PC-9 (cell line): Measurements from ENCODE around the gene NR6A1. TPM values are rescaled to one million over a fixed set of nuclear protein-coding genes. Genes with fewer than 3 reads are reported as not detected.

ENCODE experiments used
- BruUV-seq: library from RNA; stranded (reverse); fragments of 400-500 nt; replicated peaks from 2 replicates; lab custom pipeline; 2021; lab: Mats Ljungman, UMichigan
- CTCF ChIA-PET: fragments of 300-600 bp; sonication (Branson Sonifier 250); formaldehyde crosslinking; loops from one replicate; lab custom pipeline; 2022; ENCODE audit warnings: antibody characterized with exemption; lab: Charles Lee
- POLR2A ChIA-PET: fragments of 300-600 bp; sonication (Branson Sonifier 250); formaldehyde crosslinking; loops from one replicate; lab custom pipeline; 2022; ENCODE audit warnings: antibody characterized with exemption; ENCODE audit not compliant: unreplicated experiment; lab: Charles Lee
- DNase-seq, 2 experiments: peaks; one replicate each; pipeline versions ENCODE4 v3.0.0 to v3.0.0-alpha.2; 2015 to 2022; ENCODE audit warnings: mixed read lengths in 1 of 2
- H2AFZ ChIP-seq: fragments of 200-600 bp; sonication (generic); 2 replicates; pipeline ENCODE4 v1.8.1; 2017; ENCODE audit warnings: antibody characterized with exemption
- H3F3A ChIP-seq: fragments of 200-600 bp; sonication (generic); 2 replicates; pipeline ENCODE4 v1.8.1; 2017; ENCODE audit warnings: antibody characterized with exemption, mild to moderate bottlenecking, low read depth; ENCODE audit not compliant: insufficient read depth
- H3K27ac ChIP-seq: fragments of 200-600 bp; sonication (generic); 2 replicates; pipeline ENCODE4 v1.6.1; 2016; ENCODE audit warnings: mixed run types
- H3K27me3 ChIP-seq: fragments of 200-600 bp; sonication (generic); 2 replicates; pipeline ENCODE4 v1.6.1; 2016; ENCODE audit warnings: low read depth, mixed run types; ENCODE audit not compliant: insufficient read depth
- H3K36me3 ChIP-seq: fragments of 200-600 bp; sonication (generic); 2 replicates; pipeline ENCODE4 v1.6.1; 2016; ENCODE audit warnings: low read depth, mixed run types
- H3K4me1 ChIP-seq: fragments of 200-600 bp; sonication (generic); replicated peaks from 2 replicates; pipeline ENCODE4 v1.6.1; 2016; ENCODE audit warnings: mixed run types; ENCODE audit not compliant: insufficient read depth
- H3K4me2 ChIP-seq: fragments of 200-600 bp; sonication (generic); 2 replicates; pipeline ENCODE4 v1.6.1; 2017; ENCODE audit warnings: mixed run types
- H3K4me3 ChIP-seq: fragments of 200-600 bp; sonication (generic); 2 replicates; pipeline ENCODE4 v1.6.1; 2016; ENCODE audit warnings: mixed run types
- H3K79me2 ChIP-seq: fragments of 200-600 bp; sonication (generic); 2 replicates; pipeline ENCODE4 v1.6.1; 2017; ENCODE audit warnings: low read depth, mixed run types
- H3K9me2 ChIP-seq: fragments of 200-600 bp; sonication (generic); 2 replicates; pipeline ENCODE4 v1.8.1; 2017; ENCODE audit warnings: mild to moderate bottlenecking; ENCODE audit not compliant: insufficient read depth
- H3K9me3 ChIP-seq: fragments of 200-600 bp; sonication (generic); 2 replicates; pipeline ENCODE4 v1.8.1; 2016; ENCODE audit warnings: low read depth; ENCODE audit not compliant: insufficient read depth
- H4K20me1 ChIP-seq: fragments of 200-600 bp; sonication (generic); 2 replicates; pipeline ENCODE4 v1.8.1; 2017; ENCODE audit not compliant: insufficient read depth
- EZH2 ChIP-seq: fragments of 200-600 bp; sonication (generic); IDR thresholded peaks from 2 replicates; pipeline ENCODE4 v1.8.0; 2017; ENCODE audit warnings: antibody characterized with exemption, low read depth
- intact Hi-C: fragments of 100-400 bp; cut with micrococcal nuclease; formaldehyde crosslinking; loops from one replicate; pipeline ENCODE4 v1.10.0; 2022; ENCODE audit not compliant: unreplicated experiment
- total RNA-seq: library from RNA; stranded (reverse); gene quantifications from 2 replicates; pipeline ENCODE4 v1.2.3, GENCODE V29; 2021
- TF ChIP-seq, protein P1 (sequence below): fragments of 200-600 bp; sonication (generic); conservative IDR thresholded peaks from 2 replicates; pipeline ENCODE4 v1.6.1; 2017; ENCODE audit warnings: mixed run types, antibody characterized with exemption, mild to moderate bottlenecking, moderate library complexity

The NR6A1 gene
- total RNA-seq, 1 experiment from 2014 or later = 13.0 TPM

DNA sequence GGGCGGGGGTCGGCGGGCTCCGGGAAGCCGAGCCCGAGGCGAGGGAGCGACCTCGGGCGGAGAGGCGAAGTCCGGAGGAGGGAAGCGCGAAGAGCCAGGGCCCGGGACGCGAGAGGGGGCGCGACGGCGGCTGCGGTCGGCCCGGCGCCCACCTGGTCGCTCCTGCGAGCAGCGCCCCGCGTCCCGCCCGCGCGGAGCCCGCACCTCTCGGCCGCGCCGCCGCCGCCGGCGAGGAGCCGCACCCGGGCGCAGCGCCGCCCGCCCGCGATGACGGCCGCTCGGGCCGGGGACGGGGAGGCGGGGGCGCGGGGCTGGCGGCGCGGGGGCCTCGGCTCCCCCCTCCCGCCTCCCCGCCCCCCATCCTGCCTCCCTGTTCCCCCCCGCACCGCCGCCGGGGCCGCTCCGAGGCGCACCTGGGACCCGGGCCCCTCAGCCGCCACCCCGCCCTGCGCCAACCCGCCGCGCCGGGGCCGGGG lies 266.5 kb downstream of the NR6A1 start:
- Histone ChIP-seq H3K9me3 (no peaks in the 10 kb centered on the region), H3K4me2 (no peak overlapping the region), H3K79me2 (no peaks in the 10 kb centered on the region), H3K27ac (no peak overlapping the region), H3K4me1 (no peaks in the 10 kb centered on the region), H3K4me3 (no peak overlapping the region), H2AFZ (no peak overlapping the region), H3K27me3 (peaks cover 10% of the 10 kb centered on the region; the same call in 1 of the 2 replicates), H4K20me1 (no peaks in the 10 kb centered on the region), H3F3A (no peaks in the 10 kb centered on the region), H3K36me3 (no peaks in the 10 kb centered on the region), H3K9me2 (no peaks in the 10 kb centered on the region)
- CTCF ChIA-PET = no interaction called here
- BruUV-seq = no TSS peak
- POLR2A ChIA-PET = no interaction called here
- intact Hi-C loops = no loop called here
- no peak for TF ChIP-seq EZH2
- TF ChIP-seq, protein P1, sequence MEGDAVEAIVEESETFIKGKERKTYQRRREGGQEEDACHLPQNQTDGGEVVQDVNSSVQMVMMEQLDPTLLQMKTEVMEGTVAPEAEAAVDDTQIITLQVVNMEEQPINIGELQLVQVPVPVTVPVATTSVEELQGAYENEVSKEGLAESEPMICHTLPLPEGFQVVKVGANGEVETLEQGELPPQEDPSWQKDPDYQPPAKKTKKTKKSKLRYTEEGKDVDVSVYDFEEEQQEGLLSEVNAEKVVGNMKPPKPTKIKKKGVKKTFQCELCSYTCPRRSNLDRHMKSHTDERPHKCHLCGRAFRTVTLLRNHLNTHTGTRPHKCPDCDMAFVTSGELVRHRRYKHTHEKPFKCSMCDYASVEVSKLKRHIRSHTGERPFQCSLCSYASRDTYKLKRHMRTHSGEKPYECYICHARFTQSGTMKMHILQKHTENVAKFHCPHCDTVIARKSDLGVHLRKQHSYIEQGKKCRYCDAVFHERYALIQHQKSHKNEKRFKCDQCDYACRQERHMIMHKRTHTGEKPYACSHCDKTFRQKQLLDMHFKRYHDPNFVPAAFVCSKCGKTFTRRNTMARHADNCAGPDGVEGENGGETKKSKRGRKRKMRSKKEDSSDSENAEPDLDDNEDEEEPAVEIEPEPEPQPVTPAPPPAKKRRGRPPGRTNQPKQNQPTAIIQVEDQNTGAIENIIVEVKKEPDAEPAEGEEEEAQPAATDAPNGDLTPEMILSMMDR = no peak
- DNase-seq = no peak

DNA sequence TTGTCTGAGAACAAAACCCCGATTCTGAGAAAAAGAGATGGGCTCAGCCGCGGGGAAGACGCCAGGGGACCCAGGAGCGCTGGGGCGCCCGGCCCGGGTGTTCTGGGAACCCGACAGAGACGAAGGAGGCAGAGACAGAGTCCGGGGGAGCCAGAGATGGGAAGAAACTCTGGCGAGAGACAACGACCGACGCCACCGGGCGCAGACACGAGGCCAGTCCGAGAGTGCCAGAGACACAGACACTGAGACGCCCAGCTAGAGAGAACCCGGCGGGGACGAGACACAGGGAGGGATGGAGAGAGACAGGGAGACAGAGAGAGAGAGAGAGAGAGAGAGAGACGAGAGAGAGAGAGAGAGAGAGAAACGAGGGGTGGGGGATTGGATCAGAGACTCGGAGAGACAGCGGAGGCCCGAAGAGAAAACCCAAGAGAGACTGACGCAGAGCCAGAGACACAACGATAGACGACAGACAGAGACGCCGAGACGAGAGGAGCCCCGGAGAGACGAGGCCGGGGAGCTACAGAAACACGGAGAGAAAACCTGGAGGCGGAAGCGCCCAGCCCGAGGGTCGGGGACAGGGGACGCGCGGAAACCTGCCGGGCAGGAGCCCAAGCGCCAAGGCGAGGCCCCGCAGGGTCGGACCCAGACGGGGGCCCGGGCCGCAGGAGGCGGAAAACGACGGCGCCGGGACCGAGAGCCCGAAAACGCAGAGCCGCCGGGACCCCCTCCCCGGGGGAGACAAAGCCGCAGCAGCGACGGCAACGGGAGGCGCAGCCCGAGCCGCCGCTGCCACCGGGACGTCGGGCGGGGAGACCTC lies 267.2 kb downstream of the NR6A1 start:
- Histone ChIP-seq H2AFZ (no peak overlapping the region), H3K4me3 (no peak overlapping the region), H3K36me3 (no peaks in the 10 kb centered on the region), H3K27ac (no peak overlapping the region), H3K9me2 (no peaks in the 10 kb centered on the region), H3K79me2 (no peaks in the 10 kb centered on the region), H3F3A (no peaks in the 10 kb centered on the region), H3K9me3 (no peaks in the 10 kb centered on the region), H3K27me3 (peaks cover 17% of the 10 kb centered on the region; the same call in 1 of the 2 replicates), H4K20me1 (no peaks in the 10 kb centered on the region), H3K4me1 (no peaks in the 10 kb centered on the region), H3K4me2 (no peak overlapping the region)
- TF ChIP-seq, protein P1 = no peak
- TF ChIP-seq EZH2 = no peak
- ChIA-PET CTCF (interaction anchor here (0.6 kb wide), 1 partner anchor 15 kb away, joined by 10 read pairs; no protein-coding TSS in a partner anchor), POLR2A (no interaction called here)
- BruUV-seq = no TSS peak
- DNase-seq = no peak
- intact Hi-C loops = no loop called here

DNA sequence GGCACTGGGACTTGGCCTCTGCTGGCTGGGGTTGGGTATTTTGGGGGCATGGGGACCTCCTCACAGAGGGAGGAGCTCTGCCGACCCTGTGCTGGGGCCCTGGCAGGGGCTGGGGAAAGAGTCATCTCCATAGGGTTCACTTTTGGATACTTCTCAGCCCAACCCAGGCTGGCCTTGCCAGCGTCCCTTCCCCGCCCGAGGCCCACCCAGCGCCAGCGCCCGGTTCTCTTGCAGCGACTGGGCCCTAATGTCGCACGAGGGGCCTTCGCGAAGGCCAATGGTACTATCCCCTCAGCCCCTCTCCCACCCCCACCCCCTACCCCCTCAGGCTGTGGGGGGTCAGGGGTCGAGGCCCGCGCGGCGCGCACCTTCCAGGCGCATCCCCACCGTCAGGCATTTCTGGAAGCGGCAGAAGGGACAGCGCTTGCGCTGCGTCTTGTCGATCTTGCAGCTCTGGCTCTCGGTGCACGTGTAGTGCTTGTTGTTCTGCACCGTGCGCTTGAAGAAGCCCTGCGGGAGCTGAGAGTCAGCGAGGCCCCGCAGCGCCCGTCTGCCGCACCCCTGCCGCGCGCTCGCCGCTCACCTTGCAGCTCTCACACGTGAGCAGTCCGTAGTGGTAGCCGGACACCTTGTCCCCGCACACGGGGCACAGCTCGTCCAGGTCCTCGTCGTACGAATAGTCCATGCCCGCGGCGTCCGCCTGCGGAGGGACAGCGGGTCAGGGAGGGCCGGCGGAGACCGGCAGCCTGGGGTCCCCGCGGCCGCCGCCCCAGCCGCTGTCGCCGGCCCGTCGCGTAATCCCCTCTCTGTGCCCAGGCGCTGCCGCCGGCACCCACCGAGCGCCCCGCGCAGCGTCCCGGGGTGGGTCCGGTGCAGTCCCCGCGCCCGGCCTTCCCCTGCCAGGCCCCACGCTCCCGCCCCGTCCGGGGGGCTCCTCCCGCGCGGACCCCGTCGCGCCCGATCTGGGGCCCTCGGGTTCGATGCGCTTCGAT lies 268.1 kb downstream of the NR6A1 start:
- Histone ChIP-seq H3K9me3 (no peaks in the 10 kb centered on the region), H2AFZ (no peak overlapping the region), H3K4me2 (no peak overlapping the region), H3K9me2 (no peaks in the 10 kb centered on the region), H4K20me1 (no peaks in the 10 kb centered on the region), H3K36me3 (no peaks in the 10 kb centered on the region), H3F3A (no peaks in the 10 kb centered on the region), H3K27me3 (peaks cover 25% of the 10 kb centered on the region; the same call in 1 of the 2 replicates), H3K4me3 (no peak overlapping the region), H3K27ac (no peak overlapping the region), H3K79me2 (no peaks in the 10 kb centered on the region), H3K4me1 (no peaks in the 10 kb centered on the region)
- no peak for TF ChIP-seq EZH2
- TF ChIP-seq, protein P1 = no peak
- BruUV-seq = no TSS peak
- POLR2A ChIA-PET = no interaction called here
- CTCF ChIA-PET = no interaction called here
- DNase-seq = no peak
- intact Hi-C loops = no loop called here
